ENCODE measurements around the gene ADAM22.

DNA sequence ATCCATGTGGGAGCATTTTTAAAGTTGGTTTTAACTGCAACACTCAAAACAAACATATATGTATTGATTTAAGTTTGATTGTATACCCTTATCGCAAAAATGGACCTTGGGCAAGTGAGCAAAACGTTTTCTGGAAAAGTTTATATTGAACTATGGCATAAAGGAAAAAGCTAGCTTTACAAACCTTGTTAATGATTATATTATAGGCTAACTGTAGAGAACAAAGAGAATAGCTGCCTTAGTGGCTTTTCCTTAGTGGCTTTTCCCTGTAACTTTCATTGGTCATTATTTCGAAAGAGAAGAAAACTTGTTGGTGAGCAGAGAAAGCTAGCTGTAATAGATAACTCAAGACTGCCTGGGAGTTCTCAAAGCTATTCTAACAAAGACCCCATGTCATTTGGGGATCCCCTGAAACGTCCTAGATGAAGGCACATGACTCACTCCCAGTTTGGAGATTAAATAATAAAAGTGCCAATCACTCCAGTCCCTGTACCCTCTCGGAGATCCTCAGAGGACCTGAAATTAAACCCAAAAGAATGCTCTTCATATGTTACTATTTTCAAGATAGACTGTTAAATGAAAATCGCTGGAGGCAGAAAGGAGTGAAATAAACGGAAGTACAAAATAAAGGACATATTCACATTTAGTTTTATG, 193.7 kb downstream of the ADAM22 start:
- TF ChIP-seq TAF1 (IDR thresholded peaks at IDR 0.05; ENCODE audit: borderline replicate concordance, insufficient read depth, low read length) (no peak), POLR2AphosphoS5 (IDR thresholded peaks at IDR 0.05; ENCODE audit: low read depth, low read length) (no peak), SIN3A (IDR thresholded peaks at IDR 0.05; ENCODE audit: borderline replicate concordance, insufficient read depth, low read length) (no peak), FOXP2 (optimal IDR thresholded peaks at IDR 0.05; ENCODE audit: borderline replicate concordance, extremely low read depth, extremely low read length, insufficient read depth) (no peak)
- TF ChIP-seq, protein P1, sequence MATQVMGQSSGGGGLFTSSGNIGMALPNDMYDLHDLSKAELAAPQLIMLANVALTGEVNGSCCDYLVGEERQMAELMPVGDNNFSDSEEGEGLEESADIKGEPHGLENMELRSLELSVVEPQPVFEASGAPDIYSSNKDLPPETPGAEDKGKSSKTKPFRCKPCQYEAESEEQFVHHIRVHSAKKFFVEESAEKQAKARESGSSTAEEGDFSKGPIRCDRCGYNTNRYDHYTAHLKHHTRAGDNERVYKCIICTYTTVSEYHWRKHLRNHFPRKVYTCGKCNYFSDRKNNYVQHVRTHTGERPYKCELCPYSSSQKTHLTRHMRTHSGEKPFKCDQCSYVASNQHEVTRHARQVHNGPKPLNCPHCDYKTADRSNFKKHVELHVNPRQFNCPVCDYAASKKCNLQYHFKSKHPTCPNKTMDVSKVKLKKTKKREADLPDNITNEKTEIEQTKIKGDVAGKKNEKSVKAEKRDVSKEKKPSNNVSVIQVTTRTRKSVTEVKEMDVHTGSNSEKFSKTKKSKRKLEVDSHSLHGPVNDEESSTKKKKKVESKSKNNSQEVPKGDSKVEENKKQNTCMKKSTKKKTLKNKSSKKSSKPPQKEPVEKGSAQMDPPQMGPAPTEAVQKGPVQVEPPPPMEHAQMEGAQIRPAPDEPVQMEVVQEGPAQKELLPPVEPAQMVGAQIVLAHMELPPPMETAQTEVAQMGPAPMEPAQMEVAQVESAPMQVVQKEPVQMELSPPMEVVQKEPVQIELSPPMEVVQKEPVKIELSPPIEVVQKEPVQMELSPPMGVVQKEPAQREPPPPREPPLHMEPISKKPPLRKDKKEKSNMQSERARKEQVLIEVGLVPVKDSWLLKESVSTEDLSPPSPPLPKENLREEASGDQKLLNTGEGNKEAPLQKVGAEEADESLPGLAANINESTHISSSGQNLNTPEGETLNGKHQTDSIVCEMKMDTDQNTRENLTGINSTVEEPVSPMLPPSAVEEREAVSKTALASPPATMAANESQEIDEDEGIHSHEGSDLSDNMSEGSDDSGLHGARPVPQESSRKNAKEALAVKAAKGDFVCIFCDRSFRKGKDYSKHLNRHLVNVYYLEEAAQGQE (IDR thresholded peaks at IDR 0.05; ENCODE audit: insufficient read depth in 1 of 2, low read depth in 2 of 2, low read length in 2 of 2) = no peak

Measured in PFSK-1 (cell line).